GM12891 (cell line): ENCODE data around the gene KLHL11.

Experiments used
- POLR2A ChIP-seq: IDR thresholded peaks from 2 replicates; pipeline ENCODE4 v1.6.1; 2011; ENCODE audit warnings: low read depth, low read length, control low read depth
- POLR2AphosphoS5 ChIP-seq: IDR thresholded peaks from 2 replicates; pipeline ENCODE4 v1.6.1; 2011; ENCODE audit warnings: low read depth, low read length, control low read depth
- TAF1 ChIP-seq: IDR thresholded peaks from 2 replicates; pipeline ENCODE4 v1.6.1; 2011; ENCODE audit warnings: low read depth, low read length, control low read depth

DNA sequence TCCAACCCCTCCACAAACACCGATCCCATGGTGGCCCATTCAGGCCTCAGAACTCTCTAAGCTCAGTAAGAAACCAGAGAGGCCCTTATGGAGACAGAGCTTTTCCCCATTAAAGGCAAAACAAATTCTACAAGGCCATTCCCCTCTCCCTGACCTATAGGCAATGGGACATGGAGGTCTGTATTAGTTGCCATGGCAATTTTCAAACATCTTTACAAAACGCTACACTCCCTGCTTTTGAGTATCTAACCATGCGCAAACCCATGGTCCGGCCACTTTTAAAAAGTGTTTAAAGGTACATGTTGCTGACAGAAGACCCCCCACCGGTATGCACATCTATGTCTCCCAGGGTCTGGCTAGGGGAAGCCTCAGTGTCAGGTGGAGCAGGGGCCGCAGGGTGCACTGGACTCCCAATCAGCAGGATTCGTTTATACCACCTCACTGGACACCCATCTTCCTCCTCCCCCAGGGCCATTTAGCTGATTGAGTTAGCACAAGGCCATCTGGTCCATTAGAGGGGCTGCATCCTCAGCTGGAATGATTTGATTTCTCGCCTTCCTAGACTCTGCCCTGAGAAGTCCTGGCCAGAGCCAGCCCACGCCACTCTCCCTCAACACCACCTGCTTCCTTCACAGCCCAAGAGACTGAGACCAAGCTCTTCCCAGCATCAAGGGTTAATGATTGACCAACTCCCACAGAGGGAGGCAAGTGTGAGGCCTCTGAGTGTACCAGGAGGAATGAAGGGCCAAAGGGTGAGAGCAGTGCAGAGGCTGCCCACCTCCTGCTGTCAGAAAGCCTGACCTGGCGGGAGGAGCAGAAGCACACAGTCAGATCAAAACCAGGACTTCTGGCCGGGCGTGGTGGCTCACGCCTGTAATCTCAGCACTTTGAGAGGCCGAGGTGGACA, 42.7 kb upstream of the KLHL11 start:
- TF ChIP-seq TAF1 (no peak), POLR2AphosphoS5 (no peak; the same call in 1 of the 2 replicates), POLR2A (no peak)
